ENCODE results near the gene RPA1.

- no peak for TF ChIP-seq POLR2A (IDR thresholded peaks at IDR 0.05)
- TF ChIP-seq CTCF (IDR thresholded peaks at IDR 0.05): no peak
Measured at GRCh38 chr17:1942666-1943435, 113.0 kb downstream of the RPA1 start.
